ENCODE results near the gene ANKRD13A.
"Not testable (repeated sequence)": the region's sequence is repeated elsewhere in the genome, so short reads cannot be mapped to it uniquely, and the experiment has no call there.

The ANKRD13A gene

GRCh38 chr12:109986236-109986635 is 13.0 kb upstream of the ANKRD13A start:
- not testable (repeated sequence) for DNase-seq

- no peak for DNase-seq
Measured at GRCh38 chr12:109987615-109988014, 11.6 kb upstream of the ANKRD13A start.

DNA sequence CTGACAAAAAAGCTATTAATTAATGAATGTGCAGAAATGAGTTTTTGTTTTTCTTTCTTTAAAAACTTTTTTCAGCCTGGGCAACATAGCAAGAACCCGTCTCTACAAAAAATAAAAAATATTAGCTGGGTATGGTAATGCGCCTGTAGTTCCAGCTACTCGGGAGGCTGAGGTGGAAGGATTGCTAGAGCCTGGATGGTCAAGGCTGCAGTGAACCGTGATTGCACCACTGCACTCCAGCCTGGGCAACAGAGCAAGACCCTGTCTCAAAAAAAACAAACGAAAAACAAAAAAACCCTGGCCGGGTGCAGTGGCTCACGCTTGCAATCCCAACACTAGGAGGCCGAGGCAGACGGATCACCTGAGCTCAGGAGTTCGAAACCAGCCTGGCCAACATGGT is 11.0 kb upstream of the ANKRD13A start:
- DNase-seq: no peak

- no peak for DNase-seq
Measured at GRCh38 chr12:109988903-109989302, 10.3 kb upstream of the ANKRD13A start.

DNA sequence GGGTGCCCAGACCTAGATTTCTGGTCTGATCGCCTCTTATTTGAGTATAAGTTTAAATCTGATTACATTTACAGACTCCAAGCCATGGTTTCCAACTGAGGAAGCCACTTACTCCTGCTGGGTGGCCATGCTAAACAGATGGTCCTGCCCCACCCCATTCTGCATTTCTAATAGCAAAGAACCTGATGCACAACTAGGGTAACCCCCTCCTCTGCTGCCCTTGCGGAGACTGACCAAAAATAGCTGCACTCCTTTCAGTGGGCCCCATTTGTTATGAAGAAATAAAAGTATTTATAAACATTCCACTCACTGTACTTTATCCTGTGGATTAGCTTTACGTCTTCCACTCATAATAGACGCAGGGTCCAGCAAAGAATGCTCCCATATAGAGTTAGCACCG is 9.8 kb upstream of the ANKRD13A start:
- no peak for DNase-seq

DNA sequence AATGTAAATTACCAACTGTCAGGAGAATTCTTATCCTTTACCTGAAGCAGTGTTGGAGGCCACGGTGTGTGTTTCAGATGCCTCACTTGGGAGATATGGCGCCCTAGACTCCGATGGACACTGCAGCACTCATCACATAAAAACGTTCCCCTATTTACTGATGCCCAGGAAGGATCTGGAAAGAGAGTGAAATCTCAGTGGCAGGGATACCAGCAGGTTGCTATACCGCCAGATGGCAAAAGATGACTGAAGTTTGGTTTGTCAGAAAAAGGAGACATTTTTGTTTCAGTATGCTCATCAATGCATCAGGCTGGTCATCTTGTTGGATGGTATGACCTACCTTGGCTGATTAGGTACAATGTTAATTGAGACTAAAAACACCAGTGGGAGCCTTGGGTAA is 7.6 kb upstream of the ANKRD13A start:
- DNase-seq: no peak

GRCh38 chr12:109993091-109993490 is 6.1 kb upstream of the ANKRD13A start:
- no peak for DNase-seq

GRCh38 chr12:109994401-109995175 is 4.6 kb upstream of the ANKRD13A start:
- DNase-seq: no peak

- DNase-seq: no peak
Measured at GRCh38 chr12:109995361-109995685, 3.9 kb upstream of the ANKRD13A start.

- DNase-seq: peak; percentile 90
Measured at GRCh38 chr12:109995686-109996482, 3.3 kb upstream of the ANKRD13A start, which contains the start of gene GIT2. Gene GIT2 (minus strand): TSS chr12:109996368. CDS start chr12:109996224, 144 bp downstream.

GRCh38 chr12:109996483-109996853 is 2.8 kb upstream of the ANKRD13A start:
- DNase-seq: no peak

DNA sequence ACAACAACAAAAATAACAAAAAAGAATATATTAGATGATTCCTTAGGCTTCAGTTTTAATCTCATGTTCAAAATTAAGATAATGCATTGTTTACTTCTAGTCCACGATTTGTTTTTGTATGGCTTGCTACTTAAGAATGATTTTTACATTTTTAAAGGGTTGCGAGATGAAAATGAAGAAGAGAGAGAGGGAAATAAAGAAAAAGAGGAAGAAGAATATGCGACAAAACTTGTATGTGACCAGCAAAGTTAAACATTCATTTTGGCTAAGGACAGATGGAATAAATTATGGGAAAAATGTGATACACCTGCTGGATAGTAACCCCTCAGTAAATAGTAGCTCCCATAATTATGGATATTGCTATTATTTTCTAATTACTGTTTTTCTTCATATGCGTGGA is 1.8 kb upstream of the ANKRD13A start:
- no peak for DNase-seq

DNA sequence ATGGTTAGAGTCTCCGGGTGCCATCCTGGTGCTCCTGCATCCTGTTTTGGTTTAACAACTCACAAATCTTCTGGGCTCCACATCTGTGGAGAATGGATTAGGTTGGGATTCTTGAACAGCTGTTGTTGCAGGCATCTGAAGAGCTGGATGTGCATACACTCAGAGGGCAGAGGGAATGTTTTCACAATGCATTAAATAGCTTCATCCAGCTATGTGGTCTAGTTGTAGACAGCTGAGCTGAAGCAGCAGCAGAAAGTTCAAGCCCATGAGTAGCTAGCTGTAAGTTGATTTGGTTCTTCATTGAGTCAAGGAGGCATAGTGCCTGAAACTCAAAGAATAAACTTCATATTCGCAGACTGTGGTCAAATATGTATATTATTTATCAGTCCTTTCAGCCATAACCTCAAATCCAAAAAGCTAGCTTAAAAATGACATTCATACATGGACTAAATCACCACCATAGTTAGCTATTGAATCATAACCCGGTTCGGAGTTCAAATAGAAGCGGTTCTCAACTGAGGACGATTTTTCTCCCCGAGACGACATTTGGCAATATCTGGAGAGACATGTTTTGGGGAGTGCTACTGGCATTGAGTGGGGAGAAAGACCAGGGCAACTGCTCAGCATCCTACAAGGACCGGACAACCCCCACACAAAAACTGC is 858 bp upstream of the ANKRD13A start:
- no peak for DNase-seq

GRCh38 chr12:109999649-109999971 is 380 bp downstream of the ANKRD13A start:
- no peak for DNase-seq

GRCh38 chr12:109999983-110000505 is 814 bp downstream of the ANKRD13A start:
- no peak for DNase-seq

GRCh38 chr12:110001596-110001995 is 2.4 kb downstream of the ANKRD13A start:
- DNase-seq: no peak

DNA sequence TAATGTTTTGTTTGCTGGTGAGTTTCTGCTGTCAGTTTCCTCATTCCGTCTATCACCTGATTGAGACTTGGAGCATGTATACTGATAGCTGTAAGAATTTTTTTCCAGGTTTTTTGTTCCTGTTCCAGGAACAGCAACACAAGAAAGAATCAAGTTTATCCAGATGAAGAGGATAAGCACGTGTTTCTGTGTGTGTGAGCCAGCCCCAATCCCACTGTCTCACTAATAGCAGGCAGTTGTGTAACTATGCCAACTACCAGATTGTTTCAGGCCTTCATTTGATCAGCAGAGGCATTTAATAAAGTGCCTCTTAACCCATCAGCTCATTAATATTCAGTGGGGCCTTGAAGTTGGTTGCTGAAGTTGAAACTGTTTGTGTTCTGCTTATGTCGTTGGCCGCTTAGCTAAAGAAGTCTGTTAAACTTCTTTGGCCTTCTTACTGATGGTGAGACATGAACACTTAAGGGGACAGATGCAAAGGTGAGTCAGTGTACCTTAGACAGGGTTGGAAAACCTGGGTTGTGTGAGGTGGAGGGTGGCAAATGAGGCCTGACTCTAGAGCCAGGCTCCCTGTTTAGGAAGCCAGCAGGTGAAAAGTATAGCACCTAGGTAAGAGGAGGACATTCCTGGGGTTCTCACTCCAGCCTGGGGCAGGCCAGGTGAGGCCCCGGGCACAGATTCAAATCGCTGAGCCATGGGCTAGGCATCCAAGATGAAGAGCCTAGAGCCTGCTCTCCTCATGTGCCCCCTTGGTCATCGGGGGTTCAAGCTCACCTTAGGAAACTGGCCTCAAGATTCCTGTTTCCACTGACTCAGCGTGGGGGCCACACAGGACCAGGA is 3.7 kb downstream of the ANKRD13A start:
- no peak for DNase-seq

- DNase-seq: no peak
Measured at GRCh38 chr12:110004598-110004997, 5.4 kb downstream of the ANKRD13A start.

- DNase-seq: no peak
Measured at GRCh38 chr12:110005319-110005973, 6.2 kb downstream of the ANKRD13A start.

DNA sequence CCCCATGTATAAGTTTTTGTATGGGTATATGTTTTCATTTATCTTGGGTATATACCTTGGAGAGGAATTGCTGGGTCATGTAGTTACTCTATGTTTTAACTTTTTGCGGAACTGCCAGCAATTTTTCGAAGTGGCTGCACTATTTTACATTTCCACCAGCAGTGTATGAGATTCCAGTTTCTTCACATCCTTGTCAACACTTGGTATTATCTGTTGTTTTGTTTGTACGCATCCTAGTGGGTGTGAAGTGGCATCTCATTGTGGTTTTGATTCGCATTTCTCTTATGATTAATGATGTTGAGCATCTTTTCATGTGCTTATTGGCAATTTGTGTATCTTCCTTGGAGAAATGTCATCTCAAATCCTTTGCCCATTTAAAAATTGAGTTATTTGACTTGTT is 6.9 kb downstream of the ANKRD13A start:
- no peak for DNase-seq

- no peak for DNase-seq
Measured at GRCh38 chr12:110007881-110008280, 8.7 kb downstream of the ANKRD13A start.
